PC-3 (cell line): ENCODE results near the gene IQSEC1.

Source experiments
- CTCF ChIP-seq: fragments of 300-600 bp; sonication (generic); conservative IDR thresholded peaks from 2 replicates; pipeline ENCODE4 v1.5.1; 2017; ENCODE audit warnings: antibody characterized with exemption, low read depth, mild to moderate bottlenecking, low read length
- EZH2phosphoT487 ChIP-seq: fragments of 300-600 bp; sonication (generic); IDR thresholded peaks from 2 replicates; pipeline ENCODE4 v1.6.1; 2018; ENCODE audit warnings: mild to moderate bottlenecking, antibody characterized with exemption, low read length, borderline replicate concordance

DNA sequence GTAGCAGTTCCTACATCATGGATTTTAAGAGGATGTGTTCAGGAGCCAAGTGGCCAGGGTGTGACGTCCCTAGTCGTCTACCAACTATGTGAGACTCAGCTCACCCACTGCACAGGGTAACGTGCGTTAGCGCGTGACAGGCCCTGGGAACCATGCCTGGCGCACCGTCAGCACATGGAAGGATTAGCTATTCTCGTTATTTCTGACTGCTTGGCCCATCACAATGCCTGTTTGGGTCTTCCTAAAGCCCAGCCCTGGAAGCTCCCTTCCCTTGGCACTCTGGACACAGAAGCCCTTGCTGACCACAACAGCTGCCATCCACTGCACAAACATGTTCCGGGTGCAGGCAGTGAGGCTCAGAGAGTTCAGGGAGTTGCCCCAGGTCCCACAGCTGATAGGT lies 140.9 kb downstream of the IQSEC1 start:
- TF ChIP-seq CTCF (no peak), EZH2phosphoT487 (no peak)
